HG03196 (cell line): Measurements from ENCODE around the gene RABAC1.

Experiments used
- ATAC-seq: cut with Tn5 transposase; IDR thresholded peaks from one replicate; pipeline ENCODE4 v1.9.1; 2021; ENCODE audit not compliant: unreplicated experiment

The RABAC1 gene

DNA sequence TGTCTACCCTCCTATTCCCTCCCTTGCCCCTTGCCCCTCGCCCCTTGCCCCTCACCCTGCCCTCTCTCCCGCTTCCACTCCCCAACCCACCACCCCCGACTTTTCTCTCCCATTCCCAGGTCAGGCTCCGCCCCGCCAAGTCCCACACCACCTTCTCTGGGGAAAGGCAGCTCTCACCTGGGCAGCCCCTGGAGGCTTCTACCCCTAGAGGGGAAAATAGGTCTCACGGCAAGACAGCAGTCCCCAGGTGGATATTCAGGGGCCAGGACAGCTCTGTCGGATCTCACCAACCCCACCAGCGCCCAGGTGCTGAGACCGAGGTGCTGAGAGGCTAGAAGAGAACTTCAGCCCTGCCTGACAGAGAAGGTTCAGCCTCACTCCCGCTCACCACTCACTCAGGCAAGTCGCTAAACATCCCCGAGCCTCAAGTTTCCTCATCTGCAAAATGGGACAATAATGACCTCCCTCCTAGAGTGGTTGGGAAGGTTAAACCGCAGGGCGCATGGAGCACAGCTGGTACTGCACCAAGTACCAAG lies 29.5 kb downstream of the RABAC1 start:
- no peak for ATAC-seq

DNA sequence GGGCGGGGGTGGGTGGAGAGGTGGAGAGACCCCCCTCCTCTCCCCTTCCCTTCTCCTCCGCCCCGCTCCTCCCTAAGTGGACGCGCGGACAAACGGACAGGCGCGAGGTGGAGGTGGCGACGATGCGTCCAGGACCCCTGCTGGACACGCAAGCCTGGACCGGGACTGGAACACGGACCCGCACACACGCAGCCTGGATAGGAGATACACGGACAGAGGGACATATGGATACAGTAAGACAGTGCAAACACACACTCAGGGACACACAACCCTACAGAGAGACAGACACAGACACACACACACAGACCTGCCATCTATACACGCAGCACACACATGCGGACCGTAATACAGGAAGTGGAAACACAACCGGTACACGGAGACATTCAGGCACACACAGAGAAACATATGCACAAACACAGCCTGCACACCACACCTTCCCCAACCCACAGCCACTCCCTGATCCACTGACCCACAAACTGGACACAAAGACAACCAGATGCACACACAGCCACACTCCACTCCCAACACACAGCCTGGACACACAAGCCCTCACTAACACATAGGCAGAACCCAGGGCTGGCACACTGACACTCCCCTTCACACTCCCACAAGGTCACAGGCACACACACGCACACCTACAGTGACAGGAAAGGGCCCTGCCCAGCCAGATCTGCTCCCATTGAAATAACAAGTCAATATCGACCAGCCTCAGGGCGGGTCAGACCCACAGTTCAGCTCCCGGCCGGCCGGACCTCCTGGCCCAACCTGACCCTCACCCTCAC lies 30.2 kb downstream of the RABAC1 start:
- no peak for ATAC-seq

DNA sequence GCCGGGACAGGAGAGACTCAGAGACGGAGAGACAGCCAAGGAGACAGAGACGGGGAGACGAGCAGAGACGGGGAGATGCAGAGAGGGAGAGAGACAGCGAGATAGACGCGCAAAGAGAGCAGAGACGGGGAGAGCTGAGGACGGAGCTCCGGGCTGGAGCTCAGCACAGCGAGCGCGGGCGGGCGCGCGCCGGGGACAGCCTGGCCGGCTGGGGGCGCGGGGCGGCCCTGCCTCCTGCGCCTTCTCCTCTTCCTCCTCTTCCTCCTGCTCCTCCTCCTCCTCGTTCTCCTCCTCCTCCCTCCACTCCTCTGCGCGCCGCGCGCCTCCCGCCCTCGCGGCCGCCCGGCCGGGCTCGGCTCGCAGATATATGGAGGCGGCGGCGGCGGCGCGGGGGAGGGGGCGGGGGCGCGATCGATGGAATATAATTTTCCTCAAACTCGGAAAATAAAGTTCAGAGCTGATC lies 30.9 kb downstream of the RABAC1 start, which contains the start of gene ERFL:
Gene ERFL (minus strand): TSS at position 229 of the 463 bp plus-strand sequence. CDS start 15,530 bp downstream, outside the sequence.
- no peak for ATAC-seq

DNA sequence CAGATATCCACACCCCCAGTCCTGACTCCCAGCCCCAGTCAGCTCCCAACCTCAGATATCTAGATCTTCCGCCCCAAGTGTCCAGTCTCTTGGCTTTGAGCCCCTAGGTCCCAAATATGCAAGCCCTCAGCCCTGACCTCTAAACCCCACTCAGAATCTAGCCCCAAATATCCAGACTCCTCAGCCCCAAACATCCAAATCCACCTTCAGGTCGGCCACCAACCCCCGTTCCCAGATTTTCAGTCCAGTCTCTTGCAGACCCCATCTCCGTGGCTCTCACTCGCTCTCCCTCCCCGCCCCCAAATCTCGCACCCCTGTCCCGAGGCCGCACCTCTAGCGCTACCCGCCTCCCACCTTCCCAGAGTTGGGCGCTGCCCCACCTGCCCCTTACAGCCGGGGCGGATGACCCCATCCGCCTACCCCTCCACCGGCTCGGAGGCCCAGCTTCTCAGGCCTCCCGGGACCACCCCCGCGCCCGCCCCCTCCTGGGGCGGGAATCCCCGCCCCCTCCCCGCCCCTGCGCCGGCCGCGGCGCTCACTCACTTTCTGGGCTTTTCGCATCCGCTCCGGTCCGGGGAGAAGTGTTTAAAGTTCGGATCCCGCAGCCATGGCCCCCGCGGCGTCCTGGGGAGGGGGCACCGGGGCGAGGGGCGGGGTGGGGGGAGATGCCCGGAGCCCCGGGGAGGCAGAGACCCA lies 31.5 kb downstream of the RABAC1 start:
- ATAC-seq, result no peak

DNA sequence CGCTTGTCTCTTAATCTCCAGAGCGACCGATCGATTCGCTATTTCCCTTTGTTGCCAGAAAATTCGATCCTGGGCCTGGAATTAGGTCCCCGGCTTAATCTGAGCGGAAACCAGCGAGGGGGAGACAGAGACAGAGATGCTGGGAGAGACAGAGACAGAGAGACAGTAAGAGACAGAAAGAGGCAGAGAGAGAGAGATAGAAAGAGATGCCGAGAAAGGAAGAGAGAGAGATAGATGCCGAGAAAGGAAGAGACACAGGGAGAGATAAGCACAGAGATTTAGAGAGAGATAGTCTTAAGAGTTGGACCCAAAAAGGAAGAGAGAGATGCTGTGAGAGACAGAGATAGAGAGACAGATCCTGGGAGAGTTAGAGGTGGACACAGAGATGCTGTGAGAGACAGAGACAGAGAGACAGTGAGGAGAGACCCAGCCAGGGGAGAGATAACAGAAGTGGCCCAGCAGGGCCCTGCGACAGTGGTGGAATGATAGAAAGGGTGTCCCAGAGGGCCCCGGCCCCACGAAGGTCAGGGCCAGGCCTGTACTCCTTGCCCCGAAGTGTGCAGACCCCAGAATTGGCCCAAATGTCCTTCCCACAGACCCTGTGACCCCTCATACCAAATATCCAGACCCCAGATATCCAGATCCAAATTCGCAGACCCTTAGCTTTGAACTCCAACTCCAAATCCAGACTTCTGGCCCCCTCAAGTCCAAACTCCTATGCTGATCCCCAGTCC lies 32.2 kb downstream of the RABAC1 start:
- ATAC-seq, result no peak

DNA sequence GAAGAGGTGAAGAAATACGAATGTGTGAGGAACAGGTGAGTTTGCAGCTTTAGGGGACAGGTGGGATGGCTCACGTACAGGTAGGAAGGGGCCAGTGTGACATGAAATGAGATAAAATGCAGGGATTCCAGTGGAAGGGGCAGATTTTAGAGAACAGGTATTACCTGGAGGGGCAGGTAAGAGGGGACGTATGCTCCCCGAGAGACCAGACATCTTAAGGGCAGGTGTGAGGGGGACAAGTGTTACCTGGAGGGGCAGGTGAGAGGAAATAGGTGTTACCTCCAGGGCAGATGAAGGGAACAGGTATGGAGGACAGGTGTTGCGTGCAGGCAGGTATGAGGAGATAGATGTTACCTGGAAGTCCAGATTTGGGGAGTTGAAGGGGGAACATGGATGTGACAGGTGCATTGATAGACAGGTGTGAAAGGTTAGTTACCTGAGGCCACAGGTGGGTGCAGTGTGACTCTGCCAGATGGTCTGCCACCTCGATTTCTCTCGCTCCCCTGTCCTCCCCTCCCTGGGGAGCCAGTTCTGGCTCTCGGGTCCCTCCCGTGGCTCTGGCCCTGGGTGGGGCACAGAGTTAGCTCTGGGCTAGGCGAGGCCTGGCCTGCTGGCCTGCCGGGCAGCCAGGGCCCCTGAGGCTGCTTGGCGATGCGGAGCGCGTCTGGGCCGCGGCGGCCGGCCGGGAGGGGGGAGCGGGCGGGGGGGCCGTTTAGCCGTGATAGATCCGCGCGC lies 32.9 kb downstream of the RABAC1 start:
- ATAC-seq, result no peak

DNA sequence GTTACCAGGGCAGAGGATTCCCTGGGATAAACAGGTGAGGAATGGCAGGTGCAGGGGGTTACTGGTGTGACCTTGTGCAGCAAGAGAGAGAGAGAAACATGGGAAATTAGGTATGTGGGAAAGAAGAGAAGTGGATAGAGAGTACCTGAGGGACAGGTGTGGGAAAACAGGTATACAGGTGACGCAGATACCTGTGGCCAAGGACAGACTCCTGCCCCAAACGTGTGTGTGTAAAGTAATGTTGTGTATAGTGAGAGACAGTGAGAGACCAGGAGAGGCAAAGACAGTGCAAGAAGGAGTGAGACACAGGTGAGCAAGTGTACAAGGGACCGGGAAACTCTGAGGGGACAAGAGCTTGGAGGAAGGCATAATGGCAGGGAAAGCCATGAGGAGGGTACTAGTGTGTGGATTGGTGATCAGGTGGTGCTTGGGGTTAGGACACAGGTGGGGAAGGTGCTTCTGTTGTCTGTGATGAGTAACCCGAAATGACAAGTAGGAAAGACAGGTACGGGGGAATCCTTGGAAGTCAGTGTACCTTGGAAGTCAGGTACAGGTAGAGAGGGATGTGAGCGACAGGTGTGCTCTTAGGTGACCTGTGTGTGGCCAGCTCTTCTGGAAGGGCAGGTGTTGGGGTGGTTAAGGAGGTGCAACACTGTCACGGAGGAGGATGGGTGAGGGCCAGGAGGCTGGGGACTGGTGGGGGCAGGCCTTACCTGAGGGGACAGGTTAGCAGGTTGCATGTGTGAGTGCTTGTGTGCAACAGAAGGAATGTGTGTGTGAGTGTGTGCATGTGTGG lies 33.7 kb downstream of the RABAC1 start:
- ATAC-seq, result no peak

DNA sequence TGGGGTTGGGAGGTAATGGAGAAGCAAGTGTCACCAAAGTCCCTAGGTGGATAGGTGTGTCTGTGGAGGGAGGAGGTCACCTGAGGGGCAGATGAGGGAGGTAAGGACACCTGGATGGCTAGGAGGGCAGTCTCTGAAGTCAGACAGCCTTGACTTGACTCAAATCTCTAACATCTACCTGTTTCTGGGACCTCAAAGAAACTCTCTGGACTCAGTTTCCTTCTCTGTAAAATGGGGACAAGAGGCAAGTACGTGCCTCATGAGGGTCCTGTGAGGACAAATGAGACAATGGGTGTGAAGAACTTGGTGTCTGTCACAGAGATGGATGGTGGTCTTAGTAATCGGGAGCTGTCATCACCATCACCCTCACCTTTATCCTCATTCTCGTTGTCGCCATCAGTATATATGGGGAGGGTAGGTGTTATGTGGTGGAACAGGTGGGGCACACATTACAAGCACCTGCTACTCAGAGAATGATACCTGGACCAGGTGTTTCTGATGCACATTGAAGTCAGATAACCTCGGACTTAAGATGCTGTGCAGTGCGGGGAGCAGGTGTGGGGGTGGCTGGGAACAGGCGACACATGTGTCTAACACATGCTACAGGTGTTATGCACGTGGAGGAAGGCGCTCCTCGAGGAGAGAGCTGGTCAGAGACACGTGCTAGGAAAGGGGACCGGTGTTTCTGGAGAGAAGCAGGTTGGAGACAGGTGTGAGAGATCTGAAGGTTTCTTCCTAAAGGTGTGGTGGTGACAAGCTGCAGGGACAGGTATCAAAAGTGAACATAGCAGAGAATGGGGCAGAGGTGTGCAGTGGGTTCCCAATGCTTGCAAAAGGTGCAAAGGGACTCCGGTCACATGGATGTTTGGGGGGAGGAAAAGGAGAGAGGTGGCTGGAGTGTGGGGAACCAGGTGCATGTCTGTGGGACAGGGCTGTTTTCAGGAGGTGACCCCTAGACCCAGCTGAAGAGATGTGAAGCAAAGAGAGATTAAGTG lies 34.7 kb downstream of the RABAC1 start:
- no peak for ATAC-seq

DNA sequence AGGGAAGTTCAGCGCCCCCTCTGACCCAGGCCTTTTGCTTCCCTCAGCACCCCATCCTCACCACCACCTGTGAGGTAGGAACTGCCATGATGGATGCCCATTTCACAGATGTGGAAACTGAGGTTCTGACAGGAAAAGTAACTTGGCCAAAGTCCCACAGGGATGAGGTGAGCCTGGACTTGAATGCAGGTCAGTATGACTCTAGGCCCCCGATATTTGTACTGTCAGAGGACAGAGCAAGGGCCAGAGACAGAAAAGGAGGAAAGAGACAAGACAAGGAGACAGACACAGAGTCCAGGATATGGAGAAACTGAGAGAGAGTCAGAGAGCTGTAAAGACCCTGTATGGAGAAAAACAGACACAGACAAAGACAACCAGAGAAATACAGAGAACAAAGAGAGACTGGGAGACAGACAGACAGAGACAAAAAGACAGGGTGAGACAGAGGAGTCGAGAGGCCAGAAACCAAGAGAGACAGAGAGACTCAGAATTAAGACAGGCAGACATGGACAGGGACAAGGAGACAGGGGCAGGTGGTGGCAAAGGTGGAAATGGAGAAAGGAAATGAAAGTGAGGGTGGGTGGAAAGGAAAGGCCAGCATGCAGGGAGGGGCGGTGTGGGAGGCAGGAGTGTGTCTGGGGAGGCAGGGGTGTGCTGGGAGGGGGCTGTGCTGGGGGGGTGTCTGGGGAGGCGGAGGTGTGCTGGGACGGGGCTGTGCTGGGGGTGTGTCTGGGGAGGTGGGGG lies 35.9 kb downstream of the RABAC1 start:
- no peak for ATAC-seq

DNA sequence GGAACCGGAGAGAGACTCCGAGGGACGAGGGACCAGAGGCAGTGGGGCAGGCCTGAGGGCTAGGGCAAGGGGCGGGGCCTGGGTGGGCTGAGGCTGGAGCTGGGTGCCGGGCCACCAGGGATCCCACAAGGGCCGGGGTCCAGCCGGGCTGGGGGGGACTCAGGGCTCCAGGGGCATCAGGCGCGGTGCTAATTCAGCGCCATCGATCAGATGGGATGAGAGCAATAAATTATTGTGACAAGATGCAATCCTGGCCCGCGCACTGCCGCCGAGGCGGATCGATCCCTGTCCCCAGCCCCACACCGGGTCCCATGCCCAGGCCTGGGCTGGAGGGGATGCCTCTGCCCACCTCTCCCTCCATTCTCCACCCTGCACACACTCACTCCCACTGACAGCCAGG lies 36.5 kb downstream of the RABAC1 start:
- ATAC-seq, result no peak

DNA sequence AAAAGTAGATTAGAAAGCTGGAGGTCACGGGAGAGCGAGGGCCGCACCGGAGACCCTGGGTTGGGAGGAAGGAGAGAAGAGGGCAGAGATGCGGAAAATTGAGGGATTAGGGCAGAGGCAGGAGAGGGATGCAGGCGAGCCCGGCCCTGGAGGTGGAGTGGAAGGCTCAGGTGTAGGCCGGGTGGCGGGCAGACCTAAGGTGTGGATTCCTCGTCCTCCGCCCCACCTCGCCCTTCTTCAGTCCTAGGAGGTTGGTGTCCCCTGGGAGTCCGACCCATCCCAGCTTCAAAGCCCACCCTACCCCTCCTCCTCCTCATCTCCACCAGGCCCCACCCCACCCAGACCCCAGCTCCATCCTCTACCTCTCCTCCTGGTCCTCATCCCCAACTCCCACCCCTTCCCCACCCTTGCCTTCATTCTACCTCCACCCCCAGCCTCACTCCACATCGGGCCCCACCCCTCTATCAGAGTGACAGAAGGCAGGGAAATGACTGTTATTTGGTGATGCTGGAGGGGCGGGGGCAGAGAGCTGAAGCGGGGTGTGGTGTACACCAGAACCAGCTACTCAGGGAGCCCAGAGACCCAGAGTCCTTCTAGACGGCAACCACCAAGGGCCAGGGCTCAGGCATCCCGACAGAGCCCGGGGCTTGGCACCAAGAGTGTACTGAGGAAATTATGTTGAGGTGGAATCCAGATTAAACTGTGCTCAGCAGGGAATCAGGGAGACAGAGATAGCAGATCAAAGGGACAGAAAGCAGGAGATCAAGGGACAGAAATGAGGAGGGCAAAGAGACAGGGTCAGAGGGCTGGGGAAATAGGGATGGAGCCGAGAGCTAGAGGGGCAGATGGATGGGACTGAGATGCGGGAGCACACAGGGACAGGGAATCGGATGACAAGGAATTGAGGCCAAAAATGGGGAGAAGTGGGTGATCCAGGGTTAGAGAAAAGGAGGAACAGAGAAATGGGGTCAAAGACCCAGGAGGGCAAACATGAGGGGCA lies 37.2 kb downstream of the RABAC1 start:
- no peak for ATAC-seq

DNA sequence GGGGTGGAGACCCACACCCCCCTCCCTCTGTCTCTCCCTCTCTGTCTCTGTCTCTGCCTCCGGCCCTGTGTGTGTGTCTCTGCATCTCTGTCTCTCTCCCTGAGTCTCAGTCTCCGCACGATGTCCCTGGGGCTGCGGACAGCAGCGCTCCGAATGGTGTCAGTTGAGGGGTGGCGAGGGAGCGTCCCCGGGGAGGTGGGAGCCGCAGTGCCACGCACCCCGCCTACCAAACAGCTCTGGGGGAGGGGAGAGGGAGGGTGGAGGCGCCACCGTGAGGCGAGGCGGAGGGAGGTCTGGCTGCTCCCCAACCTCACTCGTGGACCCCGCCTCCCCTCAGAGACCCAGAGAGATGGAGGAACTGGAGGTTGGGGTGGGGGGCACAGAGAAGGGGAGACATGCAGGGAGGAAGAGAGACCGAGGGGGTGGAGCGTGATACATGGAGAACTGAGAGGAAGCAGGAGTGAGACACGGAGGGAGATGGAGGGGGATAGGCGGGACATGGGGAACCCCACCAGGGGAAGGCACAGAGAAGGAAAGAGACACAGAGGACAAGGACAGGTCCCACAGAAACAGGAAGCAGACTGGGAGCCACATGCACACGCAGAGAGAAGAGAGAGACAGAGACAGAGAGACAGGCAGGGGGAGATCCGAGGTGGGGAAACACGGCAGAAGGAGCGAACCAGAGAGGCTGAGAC lies 38.1 kb downstream of the RABAC1 start:
- ATAC-seq, result no peak

DNA sequence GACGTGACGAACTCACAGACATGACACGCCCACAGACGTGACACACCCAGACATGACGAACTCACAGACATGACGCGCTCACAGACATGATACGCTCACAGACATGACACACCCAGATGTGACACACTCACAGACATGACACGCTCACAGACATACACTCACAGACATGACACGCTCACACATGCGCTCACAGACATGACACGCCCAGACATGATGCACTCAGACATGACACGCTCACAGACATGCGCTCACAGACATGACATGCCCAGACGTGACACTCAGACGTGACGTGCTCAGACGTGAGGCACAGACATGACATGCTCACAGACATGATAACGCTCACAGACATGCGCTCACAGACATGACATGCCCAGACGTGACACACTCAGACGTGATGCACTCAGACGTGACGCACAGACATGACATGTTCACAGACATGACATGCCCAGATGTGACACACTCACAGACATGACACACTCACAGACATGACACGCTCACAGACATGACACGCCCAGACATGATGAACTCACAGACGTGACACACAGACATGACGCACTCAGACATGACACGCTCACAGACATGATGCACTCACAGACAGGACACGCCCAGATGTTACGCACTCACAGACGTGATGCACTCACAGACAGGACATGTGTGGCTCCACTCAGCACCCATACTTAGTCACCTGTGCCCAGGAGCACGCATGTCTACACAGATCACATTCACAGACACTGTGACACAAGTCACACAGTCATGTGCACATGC lies 39.0 kb downstream of the RABAC1 start:
- ATAC-seq, result no peak

DNA sequence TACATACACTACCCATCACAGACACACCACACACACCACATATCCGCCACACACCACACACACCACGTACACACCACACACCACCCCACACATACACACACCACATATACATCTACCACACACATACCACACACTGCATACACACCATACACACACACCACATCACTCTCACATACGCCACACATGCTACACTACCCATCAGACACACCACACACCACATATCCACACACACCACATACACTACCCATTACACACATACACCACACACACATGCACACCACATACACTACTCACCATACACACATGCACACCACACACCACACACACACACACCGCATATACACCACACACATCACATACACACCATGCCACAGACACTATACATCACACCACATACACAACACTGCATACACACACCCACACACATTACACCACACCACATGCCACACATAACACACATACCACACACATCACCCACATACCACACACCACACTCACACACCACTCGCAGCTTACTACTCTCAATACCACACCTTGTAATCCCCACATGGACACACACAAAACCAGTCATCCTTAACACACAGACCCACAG lies 40.4 kb downstream of the RABAC1 start:
- ATAC-seq, result no peak

DNA sequence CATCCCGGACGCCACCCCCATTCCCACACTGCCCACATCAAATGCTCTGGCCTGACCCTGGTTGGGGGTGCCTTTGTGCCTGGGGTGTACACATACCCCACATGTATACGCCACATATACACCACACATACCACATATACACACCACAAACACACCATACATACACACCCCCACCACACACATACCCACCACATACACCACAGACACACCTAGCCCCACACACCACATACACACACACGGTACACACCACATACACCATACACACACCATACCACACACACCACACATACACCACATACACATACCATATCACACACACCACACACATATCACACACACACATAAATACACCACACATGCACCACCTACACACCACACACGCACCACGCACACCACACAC lies 41.0 kb downstream of the RABAC1 start:
- ATAC-seq, result no peak
